GM21576 (cell line): ENCODE results near the gene ANXA1.

Experiments used
- ATAC-seq: cut with Tn5 transposase; IDR thresholded peaks from one replicate; pipeline ENCODE4 v1.9.1; 2021; ENCODE audit warnings: mild to moderate bottlenecking, moderate library complexity; ENCODE audit not compliant: unreplicated experiment

The ANXA1 gene

DNA sequence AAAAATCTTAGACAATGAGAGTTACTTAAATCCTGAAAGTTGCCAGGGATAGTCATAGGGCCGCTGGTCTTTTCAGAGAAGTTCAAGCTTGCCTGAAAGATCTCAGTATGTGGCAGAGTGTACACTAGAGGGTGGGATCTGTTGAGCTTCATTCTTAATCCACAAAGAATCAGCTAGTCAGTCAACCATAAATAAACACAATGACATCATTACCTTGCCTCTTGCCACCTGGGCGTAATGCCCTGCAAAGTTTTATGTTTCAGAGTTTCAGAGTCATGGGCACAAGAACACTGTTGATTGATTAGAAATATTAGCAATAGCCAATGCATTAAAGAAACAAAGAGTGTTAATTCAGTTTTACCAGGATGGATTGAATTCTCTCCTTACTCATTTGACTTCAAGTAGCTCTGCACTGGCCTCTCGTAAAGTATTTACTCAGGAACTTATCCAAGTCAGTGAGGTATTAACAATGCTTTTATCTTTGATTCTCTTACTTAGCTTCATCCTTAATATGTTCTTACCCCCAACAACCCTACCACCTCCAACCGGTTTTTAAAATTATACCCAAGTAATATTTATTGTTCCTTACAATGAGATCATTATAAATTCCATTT is 14.3 kb upstream of the ANXA1 start:
- ATAC-seq, result no peak

DNA sequence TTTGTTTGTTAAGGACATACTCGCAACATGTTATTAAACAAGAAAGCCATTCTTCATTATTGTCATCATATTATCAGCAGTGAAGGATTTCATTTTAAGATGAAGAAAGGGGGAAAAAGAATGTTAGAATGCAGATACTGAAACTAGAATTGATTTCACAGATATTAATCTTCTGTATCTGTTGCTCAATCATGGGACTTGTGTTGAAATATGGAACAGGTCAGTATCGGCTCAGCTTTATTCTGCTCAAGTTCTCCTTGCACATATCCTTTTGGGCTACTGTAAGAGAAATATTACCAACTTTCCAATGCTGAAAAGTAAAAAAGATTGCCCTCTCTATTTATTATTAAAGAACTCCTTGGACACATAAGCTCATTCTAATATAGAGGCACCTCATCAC is 13.8 kb upstream of the ANXA1 start:
- no peak for ATAC-seq

DNA sequence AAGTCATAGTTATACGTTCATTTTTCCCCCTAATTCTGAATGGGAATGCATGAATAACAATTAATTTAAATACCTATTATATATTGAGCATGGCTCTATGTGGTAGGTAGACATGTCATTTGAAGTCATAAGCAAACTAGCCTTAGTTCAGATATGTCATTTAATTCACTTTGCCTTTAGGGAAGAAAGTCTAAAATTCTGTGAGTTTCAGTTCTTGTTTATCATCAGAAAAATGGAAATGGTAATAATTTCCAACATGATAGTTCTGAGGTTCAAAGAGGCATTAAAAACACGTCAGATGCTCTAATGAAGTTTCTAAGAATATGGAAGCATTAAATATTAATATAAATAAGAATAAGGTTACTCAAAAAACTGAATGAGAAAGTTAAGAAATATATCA is 13.1 kb upstream of the ANXA1 start:
- ATAC-seq, result no peak

GRCh38 chr9:73141282-73141681 is 10.4 kb upstream of the ANXA1 start:
- no peak for ATAC-seq

GRCh38 chr9:73143711-73144328 is 7.8 kb upstream of the ANXA1 start:
- ATAC-seq, result no peak

DNA sequence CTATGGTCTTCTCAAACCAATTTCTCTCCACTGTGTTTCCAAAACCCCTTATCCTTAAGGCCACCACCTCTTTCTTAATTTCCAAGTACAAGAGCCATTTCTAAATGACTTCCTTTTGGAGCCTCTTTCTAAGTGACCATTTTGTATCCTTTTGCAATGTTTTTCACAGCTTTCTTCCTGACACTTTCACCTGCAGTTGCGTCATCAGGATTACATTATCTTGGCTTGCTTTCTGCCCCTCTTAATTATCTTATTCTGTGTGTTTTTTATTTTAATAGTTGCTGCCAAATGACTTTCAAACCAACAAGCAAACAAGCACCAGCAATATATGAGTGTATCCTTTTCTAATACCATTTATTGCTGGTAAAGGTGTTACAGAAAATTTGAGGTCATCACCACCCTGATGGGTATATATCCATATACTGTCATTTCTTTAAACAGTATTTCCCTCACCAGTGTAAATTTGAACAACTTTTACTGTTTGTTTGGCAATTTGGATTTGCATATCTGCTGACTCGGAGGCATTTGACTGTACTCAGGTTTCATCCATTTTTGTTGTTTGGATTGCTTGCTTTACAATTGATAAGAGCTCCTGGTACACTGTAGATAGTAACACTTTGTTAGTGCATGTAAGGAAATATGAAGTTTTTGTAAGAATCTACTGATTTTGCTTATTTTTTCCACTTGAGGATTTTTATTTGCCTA is 5.4 kb upstream of the ANXA1 start:
- ATAC-seq, result no peak

DNA sequence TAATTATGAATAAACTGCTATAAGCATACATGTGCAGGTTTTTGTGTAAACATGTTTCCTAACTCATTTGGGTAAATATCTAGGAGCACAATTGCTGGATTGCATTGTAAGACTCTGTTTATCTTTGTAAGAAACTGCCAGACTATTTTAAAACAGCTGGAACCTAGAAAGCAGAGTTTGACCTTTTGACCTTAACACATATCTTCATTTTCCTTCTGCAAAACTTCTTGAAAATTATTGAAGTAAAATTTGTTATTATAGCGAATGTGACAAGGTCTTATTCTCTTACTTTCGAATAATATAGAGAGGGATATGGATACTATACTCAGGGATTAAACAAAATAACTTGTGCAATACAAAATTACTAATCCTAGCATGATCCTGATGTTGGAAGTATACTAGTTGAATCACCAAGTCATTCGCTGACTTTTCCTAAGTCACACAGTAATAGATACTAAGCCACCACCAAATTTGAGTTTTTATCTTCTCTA is 3.2 kb upstream of the ANXA1 start:
- ATAC-seq, result no peak

DNA sequence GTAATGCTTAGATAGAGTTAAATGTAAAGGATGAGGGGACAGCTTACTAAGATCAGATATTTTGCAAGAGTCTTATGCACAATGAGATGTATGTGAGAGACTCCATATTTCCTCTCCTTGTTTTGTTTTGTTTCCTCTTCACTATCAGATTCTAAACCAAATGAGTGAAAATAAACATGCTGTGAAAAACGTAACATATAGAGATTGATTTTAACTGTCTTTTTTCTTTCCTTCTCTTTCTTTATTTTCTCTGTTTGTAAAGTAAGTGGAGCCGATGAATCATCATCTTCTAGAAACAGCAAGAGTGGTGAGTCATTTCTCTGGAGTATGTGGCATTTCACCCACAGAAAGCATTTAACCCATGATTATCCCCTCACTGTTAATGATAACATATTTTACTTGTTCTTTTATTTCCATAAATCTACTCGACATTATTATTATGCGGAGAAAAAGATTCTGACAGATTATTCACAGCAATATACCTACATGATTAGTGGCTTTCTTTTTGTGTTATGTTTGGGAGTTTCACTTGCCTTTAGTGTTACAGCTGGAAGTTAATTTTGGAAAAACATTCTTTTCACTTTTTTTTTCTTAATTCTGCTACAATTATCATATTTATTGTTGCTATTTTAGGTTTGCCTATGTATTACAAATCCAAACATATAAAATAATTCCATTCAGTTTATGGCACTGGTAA is 2.1 kb upstream of the ANXA1 start:
- ATAC-seq, result peak; percentile 61

- no peak for ATAC-seq
Measured at GRCh38 chr9:73152543-73152844, 829 bp downstream of the ANXA1 start.

DNA sequence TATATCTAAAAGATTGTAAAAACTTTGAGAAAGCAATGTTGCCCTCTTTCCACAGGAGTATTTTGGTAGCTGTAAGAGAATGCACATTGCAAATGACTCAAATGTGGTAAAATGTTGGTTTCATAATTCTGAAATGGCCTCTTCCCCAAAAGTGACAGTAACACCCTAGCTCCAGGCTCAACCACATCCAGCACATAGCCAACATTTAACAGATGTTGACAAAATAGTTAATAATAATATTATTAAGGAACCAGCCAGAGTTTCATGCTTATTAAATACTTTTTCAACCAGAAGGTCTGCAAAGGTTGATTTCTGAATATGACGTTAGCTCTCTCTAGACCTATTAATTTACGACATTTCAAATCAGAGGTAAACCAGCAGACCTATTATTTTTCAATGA is 1.3 kb downstream of the ANXA1 start:
- ATAC-seq, result peak; percentile 58

GRCh38 chr9:73153793-73154227 is 2.1 kb downstream of the ANXA1 start:
- ATAC-seq, result no peak

DNA sequence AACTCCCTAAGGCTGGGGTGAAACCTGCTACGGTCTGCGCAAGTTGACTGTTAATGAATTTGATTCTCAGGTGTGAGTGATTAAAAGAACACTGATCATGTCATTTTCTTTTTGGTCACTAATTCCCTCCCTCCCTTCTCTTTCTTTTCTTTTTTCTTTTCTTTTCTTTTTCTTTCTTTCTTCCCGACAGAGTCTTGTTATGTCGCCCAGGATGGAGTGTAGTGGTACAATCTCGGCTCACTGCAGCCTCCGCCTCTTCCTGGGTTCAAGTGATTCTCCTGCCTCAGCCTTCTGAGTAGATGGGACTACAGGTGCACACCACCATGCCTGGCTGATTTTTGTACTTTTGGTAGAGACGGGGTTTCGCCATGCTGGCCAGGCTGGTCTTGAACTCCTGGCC is 2.6 kb downstream of the ANXA1 start:
- no peak for ATAC-seq

DNA sequence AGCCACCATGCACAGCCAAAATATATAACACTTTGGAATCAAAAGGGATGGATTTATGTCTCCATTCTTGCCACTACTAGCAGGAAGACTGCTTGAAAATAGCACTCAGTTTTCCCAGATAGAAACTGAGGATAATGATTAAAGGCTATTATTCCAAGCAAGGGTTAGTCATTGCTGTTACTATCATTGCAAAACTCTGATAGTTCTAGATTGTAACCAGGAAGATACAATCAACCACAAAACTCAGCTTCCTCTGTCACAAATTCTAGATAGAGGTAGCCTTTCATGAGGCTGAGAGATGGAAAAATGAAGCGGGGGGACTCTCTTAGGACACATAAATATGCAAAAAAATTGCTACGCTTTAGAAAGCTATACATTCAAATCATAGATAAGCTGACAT is 3.1 kb downstream of the ANXA1 start:
- ATAC-seq, result no peak

DNA sequence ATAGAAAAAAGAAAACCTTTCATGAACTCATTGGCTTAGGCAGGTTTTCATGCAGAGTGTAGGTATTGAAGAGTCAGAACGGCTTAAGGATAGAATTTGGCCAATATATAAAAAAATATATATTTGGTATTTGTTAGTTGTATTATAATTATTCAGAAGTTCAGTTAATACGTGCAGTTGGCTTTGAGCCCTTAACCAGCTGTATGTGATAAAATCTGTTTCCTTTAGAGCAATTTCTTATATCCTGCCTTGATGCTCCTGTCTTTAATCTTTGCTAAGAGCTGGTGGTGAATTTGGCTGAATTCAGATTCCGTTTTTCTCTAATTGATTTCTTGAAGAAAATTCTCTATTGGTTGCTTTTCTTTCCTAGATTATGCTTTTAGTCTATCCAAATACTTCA is 3.7 kb downstream of the ANXA1 start:
- no peak for ATAC-seq

GRCh38 chr9:73155968-73156864 is 4.6 kb downstream of the ANXA1 start:
- no peak for ATAC-seq

DNA sequence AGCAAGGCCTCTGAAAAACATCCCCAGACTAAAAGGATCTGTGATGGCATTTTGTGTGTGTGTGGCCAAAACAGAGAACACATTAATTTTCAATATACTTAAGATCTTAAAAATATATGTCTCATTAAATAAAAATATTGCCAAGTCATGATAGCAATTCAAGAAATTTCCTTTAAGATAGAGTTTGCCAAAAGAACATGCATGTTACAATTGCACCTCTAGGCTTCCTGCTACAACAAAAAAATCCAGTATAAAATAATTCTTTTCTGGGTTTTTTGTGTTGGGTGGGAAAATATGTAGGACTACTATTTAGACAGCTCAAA is 5.2 kb downstream of the ANXA1 start:
- no peak for ATAC-seq

GRCh38 chr9:73157811-73158210 is 6.1 kb downstream of the ANXA1 start:
- no peak for ATAC-seq

GRCh38 chr9:73158723-73159122 is 7.1 kb downstream of the ANXA1 start:
- no peak for ATAC-seq

- no peak for ATAC-seq
Measured at GRCh38 chr9:73160868-73161267, 9.2 kb downstream of the ANXA1 start.

GRCh38 chr9:73162987-73163768 is 11.5 kb downstream of the ANXA1 start:
- ATAC-seq, result no peak
